Hippocampal formation (tissue), 2 donors: ENCODE measurements around the gene CALR3.

Experiments
- DNase-seq, 2 donors: peaks; one replicate each; lab custom pipeline; 2025; lab: John Stamatoyannopoulos, UW

CALR3 gene

DNA sequence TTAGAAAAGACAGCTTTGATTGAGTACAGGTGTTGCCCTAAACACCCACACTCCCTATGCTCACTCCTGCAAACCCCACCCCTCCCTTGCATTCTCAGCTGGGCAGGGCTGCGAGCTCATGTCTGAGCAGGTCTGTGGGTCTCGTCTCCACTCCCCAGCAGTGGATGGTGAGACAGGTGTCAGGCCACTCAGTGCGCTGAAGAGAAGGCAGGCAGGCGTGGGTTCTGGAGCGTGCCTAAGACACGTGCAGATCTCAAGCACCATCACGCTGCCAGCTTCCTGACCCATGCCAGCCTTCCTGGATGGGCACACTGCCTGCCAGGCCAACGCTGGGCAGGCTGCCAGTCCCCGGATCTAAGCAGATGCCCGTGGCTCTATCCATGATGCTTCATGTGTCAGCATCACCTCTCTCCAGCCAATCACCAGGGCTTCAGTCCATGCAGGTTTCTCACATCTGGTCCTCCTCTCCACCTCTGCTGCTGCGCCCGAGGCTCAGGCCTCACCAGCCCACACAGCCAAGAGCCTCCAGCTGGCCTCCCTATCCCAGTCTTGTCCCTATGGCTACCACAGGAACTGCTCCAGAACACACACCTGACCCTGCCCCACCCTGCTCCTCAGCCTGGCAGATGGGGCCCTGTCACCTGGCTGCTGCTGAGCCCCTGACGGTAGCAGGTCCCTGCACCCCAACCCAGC lies 66.8 kb downstream of the CALR3 start:
- peak in 1 of 2 donors; percentile 17 for DNase-seq
